GM19468 (cell line): ENCODE measurements around the gene DPP3.

ENCODE experiments used
- ATAC-seq: cut with Tn5 transposase; IDR thresholded peaks from one replicate; pipeline ENCODE4 v1.9.1; 2021; ENCODE audit warnings: mild to moderate bottlenecking, moderate library complexity, moderate number of reproducible peaks; ENCODE audit not compliant: unreplicated experiment; ENCODE audit errors: extremely low read depth

DPP3 gene

DNA sequence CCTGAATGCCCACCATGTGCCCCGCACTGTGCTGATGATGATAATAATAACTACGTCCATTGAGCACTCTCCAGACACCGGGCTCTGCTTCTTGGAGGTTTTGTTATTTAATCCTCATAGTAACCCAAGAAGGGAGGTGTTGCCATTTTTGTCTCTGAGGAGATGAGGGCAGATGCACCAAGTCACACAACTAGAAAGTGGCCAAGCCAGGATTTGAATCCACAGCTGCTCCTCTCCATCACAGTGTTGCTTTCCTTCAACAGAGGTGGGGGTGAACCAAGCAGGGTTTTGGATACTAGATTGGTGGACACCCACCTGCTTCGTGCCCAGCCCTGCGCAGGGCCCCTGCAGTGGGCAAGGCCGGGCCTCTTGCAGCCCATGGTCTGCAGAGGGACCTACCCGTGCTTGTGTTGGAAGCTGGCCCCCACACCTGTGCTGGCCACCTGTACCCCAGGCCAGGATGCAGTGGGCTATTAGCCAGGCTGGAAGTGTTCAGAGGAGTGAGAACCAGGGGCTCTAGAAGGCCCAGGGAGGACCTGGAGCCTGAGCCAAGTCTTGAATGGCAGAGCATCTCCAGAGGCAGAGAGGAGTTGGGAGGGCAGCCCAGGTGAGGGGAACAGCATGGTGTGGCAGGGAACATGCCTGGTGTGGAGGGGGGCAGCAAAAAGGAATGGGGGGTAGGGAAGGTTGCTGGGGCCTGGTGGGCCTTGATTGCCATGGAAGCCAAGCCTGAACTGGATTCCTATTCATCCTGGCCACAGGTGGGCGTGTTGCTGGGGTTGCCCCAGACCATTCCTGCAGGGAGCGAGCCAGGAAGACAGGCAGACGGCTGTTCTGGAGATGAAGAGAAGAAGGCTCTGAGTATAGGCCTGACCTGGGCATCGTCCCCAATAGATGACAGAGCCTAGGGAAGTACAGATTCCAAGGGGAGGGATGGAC lies 2.7 kb upstream of the DPP3 start:
- ATAC-seq = no peak

DNA sequence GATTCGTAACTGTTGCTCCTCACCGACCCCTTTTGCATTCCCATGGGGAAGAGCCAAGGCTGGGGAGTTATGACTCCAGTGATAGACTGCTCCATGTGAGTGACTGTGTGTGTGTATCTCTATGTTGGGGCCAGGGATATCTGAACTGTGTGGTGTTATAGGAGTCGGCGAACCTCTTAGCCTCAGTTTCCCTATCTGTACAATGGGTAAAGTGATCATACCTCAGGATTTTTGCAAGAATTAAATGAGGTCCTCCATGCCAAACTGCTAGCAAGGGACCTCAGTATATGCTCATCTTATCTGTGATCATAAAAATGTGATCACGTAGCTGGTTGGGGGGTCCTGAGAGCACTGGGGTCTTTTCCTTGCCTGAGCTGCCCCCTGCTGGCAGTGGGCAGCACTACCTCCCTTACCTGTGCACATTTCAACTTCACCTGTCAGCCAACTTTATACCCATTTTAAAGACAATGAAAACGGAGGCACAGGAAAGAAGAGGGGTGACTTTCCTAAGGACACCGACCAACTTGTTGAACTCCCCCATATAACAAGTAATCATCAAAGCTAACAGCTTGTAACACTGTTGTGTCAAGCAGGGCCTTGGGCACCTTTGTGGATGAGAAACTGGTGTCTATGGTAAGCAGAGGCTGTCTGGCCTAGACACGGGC lies 1.4 kb upstream of the DPP3 start:
- ATAC-seq = no peak

DNA sequence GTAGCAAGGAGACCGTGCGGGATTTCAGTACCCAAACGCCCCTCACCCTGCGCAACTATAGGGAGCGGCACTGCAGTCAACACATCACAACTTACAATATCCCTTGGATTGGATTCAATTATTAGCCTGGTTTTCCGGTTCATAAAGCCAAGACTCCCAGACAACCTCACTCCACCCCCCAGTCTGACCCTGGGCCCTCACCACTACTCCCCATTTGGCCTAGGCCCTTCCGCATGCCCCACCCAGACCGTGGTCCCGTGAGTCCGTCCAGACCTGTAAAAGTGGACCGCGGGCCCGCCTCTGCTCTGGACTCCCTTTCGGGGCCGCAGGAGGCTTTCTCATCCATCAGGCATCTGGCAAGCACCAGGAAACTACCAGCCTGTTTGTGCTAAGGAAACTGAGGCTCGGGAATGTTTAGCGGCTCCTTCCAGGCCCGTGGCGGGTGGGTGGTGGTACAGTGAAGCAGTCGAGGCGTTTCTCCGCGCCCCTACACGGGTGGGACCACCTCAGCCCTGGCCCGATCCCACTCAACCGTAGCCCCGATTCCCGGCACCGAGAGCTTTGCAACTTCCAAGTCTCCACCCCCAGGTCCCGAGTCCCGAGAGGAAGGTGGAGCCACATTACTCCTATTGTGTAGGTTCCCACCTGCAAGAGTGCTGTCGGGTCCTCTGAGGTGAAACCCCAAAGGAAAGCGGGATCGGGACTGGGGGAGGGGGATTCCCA lies 679 bp upstream of the DPP3 start:
- no peak for ATAC-seq

DNA sequence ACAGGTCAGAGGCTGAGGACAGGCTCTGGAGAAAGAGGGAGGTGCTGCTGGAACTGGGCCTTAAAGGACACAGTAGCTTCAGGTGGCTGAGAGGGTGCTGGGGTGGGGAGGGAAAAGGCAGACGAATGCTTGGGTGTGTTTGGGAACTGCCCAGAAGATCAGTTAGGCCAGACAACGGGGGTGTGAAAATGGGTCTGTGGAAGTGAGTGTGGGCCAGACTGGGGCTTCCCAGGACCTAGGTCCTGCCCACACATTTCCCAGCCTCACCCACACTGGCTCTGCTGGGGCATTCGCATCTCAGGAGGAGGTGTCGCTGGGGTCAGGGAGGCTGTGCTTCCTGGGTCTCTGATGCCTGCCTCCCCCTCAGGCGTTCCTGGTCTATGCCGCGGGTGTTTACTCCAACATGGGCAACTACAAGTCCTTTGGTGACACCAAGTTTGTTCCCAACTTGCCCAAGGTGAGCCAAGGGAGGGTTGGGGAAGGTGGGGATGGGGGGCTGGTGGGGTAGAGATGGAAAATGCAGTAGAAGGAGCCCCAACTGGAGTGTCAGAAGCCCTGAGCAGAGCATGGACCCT lies 4.7 kb downstream of the DPP3 start:
- ATAC-seq = no peak

DNA sequence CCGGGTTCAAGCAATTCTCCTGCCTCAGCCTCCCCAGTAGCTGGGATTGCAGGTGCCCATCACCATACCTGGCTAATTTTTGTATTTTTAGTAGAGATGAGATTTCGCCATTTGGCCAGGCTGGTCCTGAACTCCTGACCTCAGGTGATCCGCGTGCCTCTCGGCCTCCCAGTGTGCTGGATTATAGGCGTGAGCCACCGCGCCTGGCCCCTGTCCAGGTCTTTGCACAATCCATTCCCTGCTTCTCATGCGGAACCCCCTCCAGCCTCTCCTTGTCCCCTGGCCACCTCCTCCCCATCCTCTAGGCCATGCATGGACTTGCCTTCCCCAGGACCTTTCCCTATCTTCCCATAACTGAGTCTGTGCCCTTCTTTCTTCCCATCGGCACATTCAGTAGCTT lies 8.7 kb downstream of the DPP3 start:
- no peak for ATAC-seq

DNA sequence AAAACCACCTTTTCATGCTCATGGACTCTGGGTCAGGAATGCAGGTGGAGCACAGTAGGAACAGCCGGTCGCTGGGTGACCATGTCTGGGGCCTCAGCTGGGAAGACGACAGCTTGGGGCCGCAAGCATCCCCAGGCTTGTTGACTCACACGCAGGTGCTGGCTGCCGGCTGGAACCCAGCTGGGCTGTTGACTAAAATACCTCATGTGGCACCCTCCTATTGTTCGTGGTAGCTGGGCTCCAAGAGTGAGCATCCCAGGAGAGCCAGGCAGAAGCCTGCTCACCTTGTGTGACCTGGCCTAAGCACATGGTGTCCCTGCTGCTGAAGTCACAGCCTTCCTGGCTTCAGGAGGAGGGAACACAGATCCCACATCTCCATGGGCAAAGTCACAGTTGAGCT lies 9.4 kb downstream of the DPP3 start:
- ATAC-seq = no peak

DNA sequence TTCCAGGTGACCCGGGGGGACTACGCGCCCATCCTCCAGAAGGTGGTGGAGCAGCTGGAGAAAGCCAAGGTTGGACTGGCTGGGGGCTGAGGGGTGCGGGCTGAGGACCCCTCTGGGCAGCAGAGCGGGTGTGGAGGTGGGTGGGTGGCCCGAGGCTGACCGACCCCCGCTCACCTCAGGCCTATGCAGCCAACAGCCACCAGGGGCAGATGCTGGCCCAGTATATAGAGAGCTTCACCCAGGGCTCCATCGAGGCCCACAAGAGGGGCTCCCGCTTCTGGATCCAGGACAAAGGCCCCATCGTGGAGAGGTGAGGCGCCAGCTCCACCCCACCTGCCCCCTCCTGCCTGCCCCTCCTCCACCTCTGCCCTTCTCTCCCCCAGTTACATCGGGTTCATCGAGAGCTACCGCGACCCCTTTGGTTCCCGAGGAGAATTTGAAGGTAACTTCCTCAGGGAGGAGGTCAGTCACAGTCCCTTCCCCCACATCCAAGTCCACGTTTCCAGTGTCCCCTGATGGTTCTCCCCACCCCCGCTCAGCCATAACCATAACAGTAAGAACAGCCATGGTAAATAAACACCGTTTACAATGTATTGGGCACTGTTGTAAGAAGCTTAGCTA lies 11.2 kb downstream of the DPP3 start:
- ATAC-seq = no peak

DNA sequence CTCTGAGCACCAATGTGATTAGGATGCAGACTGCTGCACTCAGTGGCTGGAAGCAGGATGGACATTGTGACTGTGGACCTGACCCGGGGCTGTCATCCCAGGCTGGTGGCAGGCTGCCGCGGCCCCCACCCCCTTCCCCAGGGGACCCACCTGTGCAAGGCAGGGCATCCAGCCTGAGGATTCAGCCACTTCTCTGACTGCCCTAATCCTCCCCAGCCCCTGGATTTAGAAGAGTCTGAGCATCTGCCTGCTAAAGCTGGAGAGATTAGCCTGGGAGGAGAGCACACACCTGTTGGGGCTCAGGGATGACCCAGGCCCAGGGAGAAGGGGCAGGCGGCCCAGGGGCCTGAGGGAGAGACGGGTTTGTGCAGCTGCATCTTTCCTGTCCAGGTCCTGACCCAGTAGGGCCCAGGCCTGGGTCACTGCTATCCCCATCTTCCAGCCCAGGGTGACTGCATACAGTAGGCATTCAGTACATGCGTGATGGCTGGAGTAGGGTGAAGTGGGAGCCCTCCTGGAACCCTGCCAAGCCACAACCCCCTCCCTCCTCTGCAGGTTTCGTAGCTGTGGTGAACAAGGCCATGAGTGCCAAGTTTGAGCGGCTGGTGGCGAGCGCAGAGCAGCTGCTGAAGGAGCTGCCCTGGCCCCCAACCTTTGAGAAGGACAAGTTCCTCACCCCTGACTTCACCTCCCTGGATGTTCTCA lies 12.1 kb downstream of the DPP3 start:
- no peak for ATAC-seq

DNA sequence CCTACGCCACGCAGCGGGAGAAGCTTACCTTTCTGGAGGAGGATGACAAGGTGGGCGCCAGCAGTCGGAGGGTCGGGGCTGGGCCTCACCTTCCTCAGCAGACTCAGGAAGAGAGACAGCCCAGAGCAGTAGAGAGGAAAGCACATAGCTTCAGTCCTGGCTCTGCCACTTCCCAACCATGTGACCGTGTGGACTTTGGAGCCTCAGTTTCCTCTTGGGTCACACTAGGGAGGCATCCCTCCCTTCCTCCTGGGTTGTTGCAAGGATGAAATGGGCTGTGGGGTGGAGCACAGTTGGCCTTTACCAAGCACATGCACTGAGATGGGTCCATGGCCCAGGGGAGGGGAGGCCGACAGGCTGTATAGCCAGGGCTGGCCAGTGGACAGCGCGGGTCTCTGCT lies 12.9 kb downstream of the DPP3 start:
- no peak for ATAC-seq

DNA sequence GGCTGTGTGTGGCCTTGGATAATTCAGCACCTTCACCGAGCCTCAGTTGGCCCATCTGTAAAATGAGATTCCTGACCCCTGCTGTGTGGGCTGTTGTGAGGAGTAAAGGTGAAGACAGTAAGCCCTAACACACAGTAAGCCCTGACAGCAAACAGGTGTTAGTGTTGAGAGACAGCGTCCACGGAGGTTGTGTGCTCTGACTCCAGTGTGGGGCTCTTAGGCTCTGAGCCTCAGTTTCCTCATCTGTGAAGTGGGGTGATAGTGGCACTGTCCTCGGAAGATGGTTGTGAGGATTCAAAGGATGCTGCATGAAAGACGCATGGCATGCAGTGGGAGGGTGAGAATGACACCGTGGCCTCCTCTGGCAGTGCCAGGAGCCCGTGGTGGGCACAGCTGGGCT lies 14.2 kb downstream of the DPP3 start:
- no peak for ATAC-seq

DNA sequence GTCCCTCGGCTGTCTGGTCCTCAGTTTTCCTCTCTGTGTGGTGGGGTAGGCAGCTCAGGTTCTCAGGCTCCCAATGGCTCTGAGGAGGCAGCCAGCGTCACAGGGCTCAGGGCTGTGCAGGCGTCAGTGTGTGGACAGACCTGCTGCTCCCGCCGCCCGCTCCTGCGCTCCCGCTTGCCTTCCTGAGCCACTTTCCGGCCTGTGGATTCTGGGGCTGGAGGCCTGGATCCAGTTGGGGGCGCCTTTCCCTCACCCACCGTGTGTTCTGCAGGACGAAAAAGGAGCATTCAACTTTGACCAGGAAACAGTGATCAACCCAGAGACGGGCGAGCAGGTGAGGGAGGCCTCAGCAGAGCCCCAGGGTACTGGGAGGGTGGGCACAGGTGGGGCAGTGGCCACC lies 14.7 kb downstream of the DPP3 start:
- no peak for ATAC-seq

DNA sequence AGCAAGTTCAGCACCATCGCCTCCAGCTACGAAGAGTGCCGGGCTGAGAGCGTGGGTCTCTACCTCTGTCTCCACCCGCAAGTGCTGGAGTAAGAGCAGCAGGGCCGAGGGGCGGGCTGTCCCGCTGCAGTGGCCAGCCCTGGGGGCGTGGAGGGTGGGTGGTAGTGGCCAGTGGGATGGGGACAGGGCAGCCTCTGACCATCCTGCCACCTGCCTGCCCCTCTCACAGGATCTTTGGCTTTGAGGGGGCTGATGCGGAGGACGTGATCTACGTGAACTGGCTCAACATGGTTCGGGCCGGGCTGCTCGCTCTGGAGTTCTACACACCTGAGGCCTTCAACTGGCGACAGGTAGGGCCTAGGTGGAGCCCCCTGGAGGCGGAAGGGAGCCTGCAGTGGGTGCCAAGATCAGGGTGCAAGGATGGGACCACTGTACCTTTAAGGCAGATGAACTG lies 15.2 kb downstream of the DPP3 start:
- no peak for ATAC-seq

DNA sequence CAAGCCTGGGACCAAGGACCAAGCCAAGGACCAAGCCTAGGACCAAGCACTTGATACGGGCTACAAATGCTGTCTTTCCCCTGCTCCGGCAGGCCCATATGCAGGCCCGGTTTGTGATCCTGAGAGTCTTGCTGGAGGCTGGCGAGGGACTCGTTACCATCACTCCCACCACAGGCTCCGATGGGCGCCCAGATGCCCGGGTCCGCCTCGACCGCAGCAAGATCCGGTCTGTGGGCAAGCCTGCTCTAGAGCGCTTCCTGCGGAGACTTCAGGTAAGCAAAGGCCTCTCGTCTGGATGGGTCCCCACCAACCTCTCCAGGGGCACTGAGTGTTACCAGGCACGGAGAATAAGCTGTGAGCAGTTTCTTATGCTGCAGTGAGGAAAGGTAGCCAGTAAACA lies 17.0 kb downstream of the DPP3 start:
- no peak for ATAC-seq

DNA sequence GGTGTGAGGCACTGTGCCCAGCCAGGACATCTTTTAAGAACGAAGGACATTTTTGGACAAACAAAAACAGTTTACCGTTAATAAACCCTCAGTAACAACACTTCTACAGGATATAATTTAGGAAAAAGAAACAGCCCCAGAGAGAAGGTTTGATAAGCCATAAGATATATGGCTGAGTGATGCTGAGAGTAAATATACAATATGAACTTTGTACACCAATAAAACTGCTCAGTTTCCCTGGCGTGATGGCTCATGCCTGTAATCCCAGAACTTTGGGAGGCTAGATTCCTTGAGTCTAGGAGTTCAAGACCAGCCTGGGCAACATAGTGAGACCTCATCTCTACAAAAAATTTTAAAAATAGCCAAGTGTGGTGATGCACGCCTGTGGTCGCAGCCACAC lies 18.3 kb downstream of the DPP3 start:
- no peak for ATAC-seq

DNA sequence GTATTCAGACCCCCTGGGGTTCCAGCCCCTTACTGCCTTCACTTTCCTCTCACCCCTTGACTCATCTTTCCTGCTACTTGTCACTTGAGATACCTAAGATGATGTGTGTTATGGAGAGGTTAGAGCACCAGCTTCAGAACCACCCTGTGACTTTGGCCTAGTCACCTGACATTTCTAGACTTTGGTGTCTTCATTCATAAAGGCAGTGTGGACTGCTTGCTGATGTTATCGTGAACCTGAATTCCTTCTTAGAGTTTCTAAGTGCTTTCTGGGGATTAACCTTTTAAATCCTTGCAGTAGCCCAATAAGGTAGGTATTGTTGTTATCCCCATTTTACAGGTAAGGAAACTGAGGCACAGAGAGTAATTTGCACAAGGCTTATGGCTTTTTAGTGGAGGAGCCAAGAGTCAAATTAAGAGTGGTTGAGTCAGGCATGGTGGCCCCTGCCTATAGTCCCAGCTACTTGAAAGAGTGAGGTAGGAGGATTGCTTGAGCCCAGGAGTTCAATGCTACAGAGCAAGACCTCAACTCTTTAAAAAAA lies 25.1 kb downstream of the DPP3 start:
- no peak for ATAC-seq

DNA sequence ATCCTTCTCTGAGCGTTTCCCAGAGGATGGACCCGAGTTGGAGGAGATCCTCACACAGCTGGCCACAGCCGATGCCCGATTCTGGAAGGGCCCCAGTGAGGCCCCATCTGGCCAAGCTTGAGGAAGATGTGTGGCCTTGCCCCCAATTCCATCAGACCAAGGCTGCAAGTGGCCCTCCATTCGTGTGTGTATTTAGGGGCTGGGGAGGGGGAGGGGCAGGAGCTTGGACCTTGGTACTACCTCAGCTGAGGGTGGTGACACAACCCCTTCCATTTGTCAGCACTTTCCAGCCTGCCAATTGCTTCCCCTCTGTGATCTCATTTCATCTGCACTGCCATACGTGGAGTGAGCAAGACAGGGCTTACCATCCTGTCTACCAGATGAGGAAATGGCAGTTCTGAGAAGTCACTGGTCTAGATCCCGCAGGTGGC lies 28.9 kb downstream of the DPP3 start:
- ATAC-seq = no peak

DNA sequence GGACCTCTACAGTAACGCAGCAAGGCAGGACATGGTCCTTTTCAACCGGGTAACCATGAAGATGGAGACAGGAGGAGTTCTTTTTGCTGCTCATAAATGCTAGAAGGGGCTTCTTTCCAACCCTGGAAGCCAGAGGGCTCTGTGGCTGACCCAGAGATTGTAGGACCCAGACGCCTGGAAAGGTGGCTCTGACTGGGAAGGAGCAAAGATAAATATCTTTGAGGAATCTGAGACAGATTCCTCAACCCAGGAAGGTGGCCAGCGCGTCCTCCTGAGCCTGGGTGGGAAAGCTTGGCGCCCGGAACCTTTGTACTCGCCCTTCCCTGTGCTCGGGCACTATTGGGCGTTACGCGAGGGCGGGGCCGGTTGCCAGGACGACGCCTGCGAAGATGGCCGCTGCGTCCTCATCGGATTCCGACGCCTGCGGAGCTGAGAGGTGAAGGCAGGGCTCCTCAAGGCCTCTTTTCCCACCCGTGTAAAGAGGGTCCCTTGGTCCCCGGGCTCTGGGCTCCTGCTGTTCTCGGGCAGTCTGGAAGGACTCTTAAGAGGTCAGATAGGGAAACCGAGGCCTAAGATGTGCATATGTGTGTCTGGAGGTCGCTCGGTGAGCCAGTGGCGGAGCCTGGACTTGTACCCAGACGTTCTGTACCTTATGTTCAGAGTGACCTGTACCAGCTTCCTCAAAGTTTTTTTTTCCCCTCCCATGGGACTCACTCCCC lies 30.2 kb downstream of the DPP3 start, which contains the start of gene BBS1:
Gene BBS1 (plus strand): TSS at position 365 of the 719 bp plus-strand sequence. CDS start 25 bp downstream, at position 390.
- ATAC-seq = no peak

DNA sequence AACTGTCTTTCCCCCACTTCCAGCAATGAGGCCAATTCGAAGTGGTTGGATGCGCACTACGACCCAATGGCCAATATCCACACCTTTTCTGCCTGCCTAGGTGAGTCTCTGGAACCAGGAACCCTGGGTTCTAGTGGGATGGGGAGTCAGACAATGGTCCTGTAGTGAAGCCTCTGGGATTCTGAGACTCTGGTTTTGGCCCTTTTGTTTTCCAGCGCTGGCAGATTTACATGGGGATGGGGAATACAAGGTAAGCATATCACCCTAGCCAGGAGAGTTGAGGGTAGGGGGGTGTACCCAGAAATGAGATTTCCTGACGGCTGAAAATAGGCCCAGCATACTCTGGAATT lies 30.7 kb downstream of the DPP3 start:
- ATAC-seq = no peak

DNA sequence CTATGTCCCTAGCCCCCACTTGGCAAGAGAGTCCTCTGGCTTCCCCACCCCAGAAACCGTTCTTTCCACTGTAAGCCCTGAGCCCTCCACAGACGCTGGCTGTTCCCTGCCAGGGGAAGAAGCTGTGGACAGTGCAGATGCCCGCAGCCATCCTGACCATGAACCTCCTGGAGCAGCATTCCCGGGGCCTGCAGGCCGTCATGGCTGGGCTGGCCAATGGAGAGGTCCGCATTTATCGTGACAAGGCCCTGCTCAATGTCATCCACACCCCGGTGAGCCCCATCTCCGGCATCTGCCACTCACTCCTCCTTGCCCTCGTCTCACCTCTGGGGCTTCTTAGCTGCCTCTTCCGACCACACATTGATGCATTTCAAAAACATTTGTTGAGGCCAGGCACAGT lies 43.4 kb downstream of the DPP3 start:
- ATAC-seq = no peak
